Smooth muscle cell (in vitro differentiated cells): ENCODE results near the gene TIGAR. TPM values are rescaled to one million over a fixed set of nuclear protein-coding genes. Genes with fewer than 3 reads are reported as not detected.
A peak's percentile ranks its signal among the peaks of the same experiment; 100 is the strongest.

Experiments used
- DNase-seq: peaks from one replicate; lab custom pipeline; 2025; ENCODE audit not compliant: unreplicated experiment; lab: John Stamatoyannopoulos, UW
- H2AFZ ChIP-seq: fragments of 200-600 bp; sonication (generic); 2 replicates; pipeline ENCODE4 v1.6.0; 2016; ENCODE audit warnings: antibody characterized with exemption, low read depth, mild to moderate bottlenecking
- H3F3A ChIP-seq: fragments of 200-600 bp; sonication (generic); 2 replicates; pipeline ENCODE4 v1.6.0; 2017; ENCODE audit warnings: antibody characterized with exemption, low read depth
- H3K27ac ChIP-seq: fragments of 200-600 bp; sonication (generic); 2 replicates; pipeline ENCODE4 v1.5.1; 2016; ENCODE audit warnings: low read depth, mild to moderate bottlenecking
- H3K27me3 ChIP-seq: fragments of 200-600 bp; sonication (generic); 2 replicates; pipeline ENCODE4 v1.6.1; 2016; ENCODE audit warnings: low read depth, mild to moderate bottlenecking
- H3K36me3 ChIP-seq: fragments of 200-600 bp; sonication (generic); 2 replicates; pipeline ENCODE4 v1.5.1; 2016; ENCODE audit warnings: low read depth
- H3K4me1 ChIP-seq: fragments of 200-600 bp; sonication (generic); 2 replicates; pipeline ENCODE4 v1.5.1; 2016; ENCODE audit warnings: low read depth
- H3K4me2 ChIP-seq: fragments of 200-600 bp; sonication (generic); 2 replicates; pipeline ENCODE4 v1.6.0; 2016; ENCODE audit warnings: mild to moderate bottlenecking
- H3K4me3 ChIP-seq: fragments of 200-600 bp; sonication (generic); 2 replicates; pipeline ENCODE4 v1.5.1; 2016; ENCODE audit warnings: mild to moderate bottlenecking
- H3K79me2 ChIP-seq: fragments of 200-600 bp; sonication (generic); 2 replicates; pipeline ENCODE4 v1.6.0; 2016; ENCODE audit warnings: low read depth, mild to moderate bottlenecking
- H3K9ac ChIP-seq: fragments of 200-600 bp; sonication (generic); 2 replicates; pipeline ENCODE4 v1.6.0; 2016; ENCODE audit warnings: low read depth
- H3K9me3 ChIP-seq: fragments of 200-600 bp; sonication (generic); replicated peaks from 2 replicates; pipeline ENCODE4 v1.5.1; 2016; ENCODE audit warnings: low read depth
- H4K20me1 ChIP-seq: fragments of 200-600 bp; sonication (generic); 2 replicates; pipeline ENCODE4 v1.6.0; 2016; ENCODE audit warnings: low read depth
- WGBS: methylation state at CpG from one replicate; pipeline ENCODE4 v1.1.7; 2016; ENCODE audit warnings: low lambda C conversion rate; 5-methylcytosine and 5-hydroxymethylcytosine counted together
- polyA plus RNA-seq: library from polyadenylated mRNA; unstranded; fragments of >200 nt; fragmentation: Nextera tagmentation; extraction: Ambion mirVana; gene quantifications from 2 replicates; pipeline ENCODE4 v1.2.1, GENCODE V29; 2016
- total RNA-seq: library from RNA; depleted of rRNA; stranded (reverse); fragments of >200 nt; gene quantifications from 2 replicates; pipeline ENCODE4 v1.2.3, GENCODE V29; 2014
- TF ChIP-seq, protein P1 (sequence below): fragments of 200-600 bp; sonication (generic); IDR thresholded peaks from 2 replicates; pipeline ENCODE4 v1.5.1; 2017; ENCODE audit warnings: borderline replicate concordance, mild to moderate bottlenecking, antibody characterized with exemption; ENCODE audit not compliant: insufficient read depth, poor library complexity, severe bottlenecking

TIGAR gene
- total and polyA plus RNA-seq, 2 experiments from 2014 or later = 21.6 to 26.1 TPM

DNA sequence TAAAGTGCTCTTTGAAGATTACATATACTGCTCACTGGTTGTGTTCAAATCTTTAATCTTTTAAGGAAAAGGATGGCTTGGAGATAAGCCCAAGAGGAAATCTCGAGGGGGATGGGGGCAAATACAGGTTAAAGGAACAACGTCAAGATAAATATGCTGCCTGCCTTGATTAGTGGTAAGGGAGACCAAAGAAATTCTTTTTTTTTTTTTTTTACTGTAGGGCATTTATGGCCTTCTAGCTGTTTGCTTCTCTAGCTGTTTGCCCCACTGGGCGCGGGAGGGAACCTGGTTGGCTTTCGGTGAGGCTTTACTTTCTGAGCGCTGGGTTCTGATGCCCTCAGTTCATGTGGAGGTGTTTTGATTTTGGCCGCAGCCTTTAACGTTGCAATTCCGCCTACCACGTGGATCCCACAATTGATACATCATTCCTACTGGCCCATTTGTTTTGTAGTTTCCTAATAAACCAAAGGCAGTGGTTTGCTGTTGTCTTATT, 41.8 kb upstream of the TIGAR start:
- DNase-seq = no peak

DNA sequence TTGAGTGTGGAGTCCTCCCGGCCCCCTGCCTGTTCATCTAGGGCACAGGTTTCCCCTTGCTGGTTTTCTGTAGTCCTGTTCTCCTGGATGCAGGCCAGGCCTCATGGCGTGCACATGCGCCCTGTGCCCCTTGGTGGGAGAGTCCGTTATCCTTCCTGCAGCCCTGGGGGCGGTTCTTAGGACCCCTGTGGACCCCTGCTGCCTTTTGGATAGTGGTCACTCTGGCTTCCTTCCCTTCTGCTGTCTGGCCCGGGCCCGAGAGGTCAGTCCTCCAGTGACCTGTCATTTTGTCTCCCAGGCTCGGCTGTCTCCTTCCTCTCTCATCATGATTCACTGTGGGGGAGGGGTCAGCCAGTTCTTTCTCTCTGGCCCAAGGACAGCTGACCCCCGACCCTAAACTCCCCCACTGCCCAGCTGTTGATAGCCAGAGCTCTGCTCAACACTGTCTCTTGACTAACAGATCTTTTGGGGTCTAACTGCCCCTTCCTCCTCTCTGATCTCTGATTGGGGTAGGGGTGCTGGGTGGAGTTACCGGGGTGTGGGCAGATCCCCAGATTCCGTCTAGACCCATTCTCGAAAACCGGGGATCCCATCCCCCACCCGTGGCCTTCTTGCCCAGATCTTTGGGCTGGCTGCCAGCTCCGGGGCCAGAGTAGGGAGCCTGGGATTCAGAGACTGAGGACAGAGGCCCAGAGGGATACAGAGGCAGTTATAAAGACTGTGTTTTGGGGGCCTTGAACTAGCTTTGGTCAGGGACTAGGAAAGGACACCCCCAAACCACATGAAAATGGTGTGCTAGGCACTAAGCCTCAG, 40.5 kb upstream of the TIGAR start:
- Histone ChIP-seq H3K4me2 (peak overlapping the region; percentile 96), H3K27me3 (no peaks in the 10 kb centered on the region), H3K79me2 (peaks cover 94% of the 10 kb centered on the region), H3K27ac (peak overlapping the region; percentile 46), H3K36me3 (peaks cover 18% of the 10 kb centered on the region), H3K9me3 (no peaks in the 10 kb centered on the region), H2AFZ (no peak overlapping the region), H4K20me1 (peaks cover 99% of the 10 kb centered on the region), H3F3A (peaks cover 28% of the 10 kb centered on the region), H3K4me1 (peaks cover 11% of the 10 kb centered on the region), H3K4me3 (no peak overlapping the region), H3K9ac (no peak overlapping the region)
- WGBS = 77% methylated on average over 15 of the region's 15 CpGs
- no peak for DNase-seq
- TF ChIP-seq, protein P1, sequence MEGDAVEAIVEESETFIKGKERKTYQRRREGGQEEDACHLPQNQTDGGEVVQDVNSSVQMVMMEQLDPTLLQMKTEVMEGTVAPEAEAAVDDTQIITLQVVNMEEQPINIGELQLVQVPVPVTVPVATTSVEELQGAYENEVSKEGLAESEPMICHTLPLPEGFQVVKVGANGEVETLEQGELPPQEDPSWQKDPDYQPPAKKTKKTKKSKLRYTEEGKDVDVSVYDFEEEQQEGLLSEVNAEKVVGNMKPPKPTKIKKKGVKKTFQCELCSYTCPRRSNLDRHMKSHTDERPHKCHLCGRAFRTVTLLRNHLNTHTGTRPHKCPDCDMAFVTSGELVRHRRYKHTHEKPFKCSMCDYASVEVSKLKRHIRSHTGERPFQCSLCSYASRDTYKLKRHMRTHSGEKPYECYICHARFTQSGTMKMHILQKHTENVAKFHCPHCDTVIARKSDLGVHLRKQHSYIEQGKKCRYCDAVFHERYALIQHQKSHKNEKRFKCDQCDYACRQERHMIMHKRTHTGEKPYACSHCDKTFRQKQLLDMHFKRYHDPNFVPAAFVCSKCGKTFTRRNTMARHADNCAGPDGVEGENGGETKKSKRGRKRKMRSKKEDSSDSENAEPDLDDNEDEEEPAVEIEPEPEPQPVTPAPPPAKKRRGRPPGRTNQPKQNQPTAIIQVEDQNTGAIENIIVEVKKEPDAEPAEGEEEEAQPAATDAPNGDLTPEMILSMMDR = no peak

More for the DNA sequence above, 41.8 kb upstream of the TIGAR start:
- peaks cover 97% of the 10 kb centered on the region for H3K79me2 ChIP-seq
- WGBS = 85% methylated on average over 10 of the region's 10 CpGs
- H3K4me2 ChIP-seq = peak overlapping the region; percentile 96
- H3F3A ChIP-seq = peaks cover 26% of the 10 kb centered on the region
- H4K20me1 ChIP-seq = peaks cover 95% of the 10 kb centered on the region
- no peak overlapping the region for H3K9ac ChIP-seq
- TF ChIP-seq, protein P1 = no peak
- H2AFZ ChIP-seq = no peak overlapping the region
- peaks cover 11% of the 10 kb centered on the region for H3K36me3 ChIP-seq
- no peaks in the 10 kb centered on the region for H3K9me3 ChIP-seq
- peak overlapping the region; percentile 0 for H3K4me3 ChIP-seq
- H3K4me1 ChIP-seq = peaks cover 9% of the 10 kb centered on the region
- H3K27ac ChIP-seq = peak overlapping the region; percentile 46
- no peaks in the 10 kb centered on the region for H3K27me3 ChIP-seq

DNA sequence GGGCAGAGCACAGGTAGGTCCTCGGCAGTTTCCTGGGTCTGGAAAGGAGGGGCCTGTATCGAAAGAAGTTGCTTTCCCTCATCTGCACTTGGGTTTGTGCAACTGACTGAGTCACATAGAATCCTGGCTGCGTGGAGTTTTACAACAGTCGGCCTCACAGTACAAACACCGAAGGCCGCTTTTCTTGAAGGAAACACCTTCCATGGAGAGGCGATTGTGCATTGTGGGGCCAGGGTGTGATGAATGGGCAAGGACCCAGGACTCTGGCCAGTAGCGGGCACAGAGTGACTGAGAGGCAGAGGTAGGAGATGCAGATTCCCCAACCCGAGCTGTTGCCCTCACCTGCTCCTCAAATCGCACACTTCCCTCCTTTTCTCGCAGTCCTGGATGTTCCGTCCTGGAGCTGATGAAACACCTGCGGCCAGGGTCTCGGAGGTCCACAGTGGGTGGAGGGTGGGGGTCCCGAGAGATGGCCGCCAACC, 39.8 kb upstream of the TIGAR start:
- Histone ChIP-seq H3K36me3 (peaks cover 23% of the 10 kb centered on the region), H3K4me2 (no peak overlapping the region), H3K4me3 (no peak overlapping the region), H3K9me3 (no peaks in the 10 kb centered on the region), H3F3A (peaks cover 34% of the 10 kb centered on the region), H3K27ac (peak overlapping the region; percentile 46), H4K20me1 (peaks cover 100% of the 10 kb centered on the region), H3K27me3 (no peaks in the 10 kb centered on the region), H3K79me2 (peaks cover 94% of the 10 kb centered on the region), H2AFZ (no peak overlapping the region), H3K4me1 (peaks cover 7% of the 10 kb centered on the region), H3K9ac (no peak overlapping the region)
- TF ChIP-seq, protein P1 = no peak
- no peak for DNase-seq
- WGBS = 88% methylated on average over 16 of the region's 16 CpGs
